Measurements from ENCODE around the gene MAN1B1.

Gene MAN1B1

GRCh38 chr9:137086531-137087408 is at the start of gene MAN1B1:
TSS of gene MAN1B1 (plus strand) at chr9:137086985. CDS start at chr9:137087000, 15 bp downstream.
- DNase-seq (ENCODE audit: low spot score) = peak; percentile 99

- DNase-seq (ENCODE audit: low spot score) = no peak
These were observed 49.8 kb upstream of the MAN1B1 start for GRCh38 chr9:137037035-137037434.

GRCh38 chr9:137037483-137037882 is 49.3 kb upstream of the MAN1B1 start:
- DNase-seq (ENCODE audit: low spot score) = no peak

GRCh38 chr9:137038916-137039315 is 47.9 kb upstream of the MAN1B1 start:
- no peak for DNase-seq (ENCODE audit: low spot score)

- DNase-seq (ENCODE audit: low spot score) = no peak
These were observed 47.0 kb upstream of the MAN1B1 start for GRCh38 chr9:137039611-137040366.

GRCh38 chr9:137040568-137040967 is 46.2 kb upstream of the MAN1B1 start:
- no peak for DNase-seq (ENCODE audit: low spot score)

- DNase-seq (ENCODE audit: low spot score) = no peak
These were observed 45.7 kb upstream of the MAN1B1 start for GRCh38 chr9:137041124-137041523.

- DNase-seq (ENCODE audit: low spot score) = no peak
These were observed 43.7 kb upstream of the MAN1B1 start for GRCh38 chr9:137042751-137043727.

GRCh38 chr9:137044037-137044436 is 42.7 kb upstream of the MAN1B1 start:
- no peak for DNase-seq (ENCODE audit: low spot score)

GRCh38 chr9:137044502-137045177 is 42.1 kb upstream of the MAN1B1 start:
- peak; percentile 41 for DNase-seq (ENCODE audit: low spot score)

GRCh38 chr9:137045294-137046087 is 41.3 kb upstream of the MAN1B1 start:
- peak; percentile 72 for DNase-seq (ENCODE audit: low spot score)

- peak; percentile 95 for DNase-seq (ENCODE audit: low spot score)
These were observed 40.5 kb upstream of the MAN1B1 start, which contains the start of gene NPDC1 for GRCh38 chr9:137046088-137046787. TSS of gene NPDC1 (minus strand) at chr9:137046177. CDS start at chr9:137045989, 188 bp downstream.

- DNase-seq (ENCODE audit: low spot score) = no peak
These were observed 37.9 kb upstream of the MAN1B1 start for GRCh38 chr9:137048655-137049543.

GRCh38 chr9:137049544-137050449 is 37.0 kb upstream of the MAN1B1 start:
- no peak for DNase-seq (ENCODE audit: low spot score)

GRCh38 chr9:137050570-137050969 is 36.2 kb upstream of the MAN1B1 start:
- DNase-seq (ENCODE audit: low spot score) = no peak

- DNase-seq (ENCODE audit: low spot score) = no peak
These were observed 35.5 kb upstream of the MAN1B1 start for GRCh38 chr9:137051145-137051724.

- DNase-seq (ENCODE audit: low spot score) = no peak
These were observed 34.5 kb upstream of the MAN1B1 start for GRCh38 chr9:137052293-137052692.

Data from hepatic stellate cell (primary cell).